NCI-H1092 treated with DMSO at 0.1 percent for 48 hours (cell line): Measurements from ENCODE around the gene TINCR.

Experiments used
- DNase-seq: peaks from one replicate; lab custom pipeline; 2025; lab: John Stamatoyannopoulos, UW

Gene TINCR

DNA sequence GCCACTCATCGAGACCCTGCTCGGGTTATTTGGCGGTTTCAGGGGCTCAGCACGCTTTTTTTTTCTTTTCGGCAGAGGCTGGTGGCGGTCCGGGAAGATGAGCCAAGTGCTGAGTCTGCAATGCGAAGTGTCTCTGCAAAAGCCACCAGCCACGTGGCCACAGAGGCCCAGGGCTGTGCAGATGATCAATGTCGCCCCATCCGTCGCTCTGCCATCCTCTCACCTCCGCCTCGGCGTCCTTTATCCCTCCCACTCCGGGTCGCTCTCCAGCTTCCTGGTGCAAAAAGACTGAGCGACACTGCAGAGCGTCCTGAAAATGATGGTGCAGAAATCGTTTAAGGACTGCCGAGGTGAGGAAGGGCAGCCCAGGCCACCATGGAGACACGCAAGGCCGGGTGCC is 55.0 kb downstream of the TINCR start:
- no peak for DNase-seq
